Panc1 (cell line): ENCODE results near the gene NEURL4.

Source experiments
- CTCF ChIP-seq: fragments of 450-650 bp; IDR thresholded peaks from 2 replicates; pipeline ENCODE4 v1.5.1; 2017; ENCODE audit warnings: mild to moderate bottlenecking
- POLR2AphosphoS5 ChIP-seq: IDR thresholded peaks from 2 replicates; pipeline ENCODE4 v1.6.1; 2012; ENCODE audit warnings: mild to moderate bottlenecking, low read depth, low read length, moderate library complexity
- SIN3A ChIP-seq: IDR thresholded peaks from 2 replicates; pipeline ENCODE4 v1.6.1; 2012; ENCODE audit warnings: low read depth, mild to moderate bottlenecking, low read length, moderate library complexity, borderline replicate concordance; ENCODE audit not compliant: insufficient read depth
- TCF7L2 ChIP-seq: IDR thresholded peaks from 2 replicates; pipeline ENCODE4 v1.6.1; 2011; ENCODE audit warnings: mild to moderate bottlenecking, low read depth, low read length, inconsistent platforms

- TF ChIP-seq CTCF (no peak), SIN3A (no peak), POLR2AphosphoS5 (no peak), TCF7L2 (no peak)
Observed at GRCh38 chr17:7363311-7363710, 34.2 kb upstream of the NEURL4 start.
